NOMO-1 (cell line): Measurements from ENCODE around the gene PTGR3.

Experiments
- DNase-seq, 2 experiments: peaks; one replicate each; lab custom pipeline; 2025; ENCODE audit not compliant: unreplicated experiment in 2 of 2; lab: John Stamatoyannopoulos, UW

Gene PTGR3

GRCh38 chr18:75172299-75173124 is 36.4 kb downstream of the PTGR3 start:
- DNase-seq = no peak

GRCh38 chr18:75170916-75171315 is 38.0 kb downstream of the PTGR3 start:
- no peak for DNase-seq

DNA sequence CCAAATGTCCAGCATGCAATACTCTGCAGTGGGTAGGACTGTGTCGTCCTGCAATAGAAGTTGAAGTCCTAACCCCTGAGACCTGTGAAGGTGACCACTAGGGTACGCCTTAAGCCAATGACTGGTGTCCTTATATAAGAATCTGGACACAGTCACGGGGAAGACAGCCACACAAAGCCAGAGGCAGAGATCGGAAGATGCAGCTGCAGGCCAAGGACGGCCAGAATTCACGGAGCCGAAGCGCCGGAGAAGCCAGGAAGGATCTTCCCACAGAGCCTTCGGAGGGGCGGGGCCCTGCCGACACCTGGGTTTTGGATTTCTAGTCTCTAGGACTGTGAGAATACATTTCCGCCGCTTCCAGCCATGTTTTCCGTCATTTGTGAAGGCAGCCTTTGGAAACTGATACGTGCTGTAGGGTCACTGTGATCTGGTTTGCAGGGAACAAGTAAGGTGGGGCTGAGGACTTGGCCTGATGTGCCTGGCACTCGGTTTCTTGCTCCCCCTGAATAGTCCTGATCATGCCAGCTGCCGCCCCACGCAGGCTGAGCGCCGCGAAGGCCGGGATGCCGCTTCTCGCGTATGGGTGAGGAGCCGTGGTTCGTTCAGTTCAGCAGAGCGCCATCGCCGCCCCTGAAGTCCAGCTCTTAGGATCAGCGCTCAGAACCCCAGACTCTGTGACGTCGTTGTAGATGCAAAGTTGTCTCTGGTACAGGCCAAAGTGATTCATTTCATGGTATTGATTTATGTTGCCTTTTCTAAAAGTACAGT is 38.7 kb downstream of the PTGR3 start:
- DNase-seq = no peak

- DNase-seq = no peak
Observed at GRCh38 chr18:75169411-75169810, 39.5 kb downstream of the PTGR3 start.

GRCh38 chr18:75168619-75169018 is 40.3 kb downstream of the PTGR3 start:
- DNase-seq = no peak

GRCh38 chr18:75167759-75168618 is 41.0 kb downstream of the PTGR3 start:
- DNase-seq = no peak

GRCh38 chr18:75167137-75167536 is 41.8 kb downstream of the PTGR3 start:
- no peak for DNase-seq

DNA sequence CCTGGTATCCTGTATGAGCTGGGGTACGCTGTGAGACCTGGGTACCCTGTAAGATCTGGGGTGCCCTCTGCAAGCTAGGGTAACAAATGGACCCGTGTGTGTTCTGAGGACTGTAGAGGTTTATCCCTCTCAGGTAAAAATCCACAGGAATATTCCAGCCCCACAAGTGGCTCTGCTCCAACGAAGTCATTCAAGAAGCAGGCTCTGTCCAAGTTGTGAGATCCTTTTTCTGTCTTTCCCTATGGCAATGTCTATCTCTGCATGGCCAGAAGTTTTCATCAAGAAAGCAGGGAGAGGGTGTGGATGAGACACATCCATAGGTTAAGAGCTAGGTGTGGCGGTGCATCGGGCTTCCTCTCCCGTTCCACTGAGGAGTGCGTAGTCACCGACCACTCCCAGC is 43.0 kb downstream of the PTGR3 start:
- no peak for DNase-seq

DNA sequence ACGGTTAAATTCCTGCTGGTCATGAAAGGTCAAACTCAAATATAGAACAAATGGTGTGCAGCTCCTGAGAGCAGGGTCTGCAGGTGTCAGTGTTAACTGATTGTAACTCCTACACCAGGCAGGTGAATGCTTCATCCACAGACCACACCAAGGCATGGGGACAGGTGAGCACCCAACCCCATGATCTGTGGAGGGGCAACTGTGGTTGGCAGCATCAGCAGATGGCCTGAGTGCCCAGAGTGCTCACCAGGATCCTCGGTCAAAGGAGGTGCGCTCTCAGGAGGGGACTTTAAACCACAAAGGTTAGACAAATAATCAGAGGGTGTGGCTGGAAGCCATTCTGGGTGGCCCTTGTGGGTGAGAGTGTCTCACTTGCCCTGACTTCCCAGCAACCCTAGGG is 44.5 kb downstream of the PTGR3 start:
- DNase-seq = no peak

DNA sequence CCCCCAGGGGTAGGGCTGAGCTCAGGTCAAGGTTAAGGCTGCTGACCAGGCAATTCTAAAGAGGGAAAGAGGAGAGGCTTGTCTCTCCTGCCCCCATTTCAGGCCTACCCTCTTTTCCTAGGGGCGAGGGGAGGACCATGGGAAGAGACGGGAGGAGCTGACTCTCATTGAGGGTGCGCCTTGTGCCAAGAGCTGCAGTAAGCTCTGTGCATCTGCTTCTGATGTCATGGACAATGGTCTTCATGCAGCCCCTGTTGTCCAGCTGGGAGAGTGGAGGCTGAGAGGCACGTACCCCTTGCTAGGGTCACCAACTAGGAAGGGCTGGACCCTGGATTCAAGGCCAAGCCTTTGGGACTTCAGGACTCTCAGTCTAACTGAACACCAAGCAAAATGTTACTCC is 45.2 kb downstream of the PTGR3 start:
- DNase-seq = no peak

DNA sequence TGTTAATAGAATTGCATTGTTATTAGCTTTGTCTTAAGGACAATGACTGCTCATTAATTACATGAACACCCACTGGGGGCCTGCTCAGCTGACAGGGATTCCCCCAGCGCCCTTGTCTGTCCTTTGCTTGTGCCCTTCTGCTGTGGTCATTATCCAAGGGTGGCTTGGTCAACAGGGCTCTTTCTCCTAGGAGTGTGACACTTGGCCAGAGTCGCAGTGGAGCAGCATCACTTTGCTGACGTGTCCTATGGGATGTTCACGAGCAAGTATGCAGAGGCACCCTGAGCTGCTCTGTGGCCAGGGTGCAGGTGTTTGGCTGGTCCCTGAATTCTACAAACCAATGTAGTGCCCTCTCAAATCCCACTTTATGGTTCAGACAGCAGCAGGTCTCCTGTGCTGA is 46.0 kb downstream of the PTGR3 start:
- no peak for DNase-seq

- no peak for DNase-seq
Observed at GRCh38 chr18:75162467-75162866, 46.5 kb downstream of the PTGR3 start.

DNA sequence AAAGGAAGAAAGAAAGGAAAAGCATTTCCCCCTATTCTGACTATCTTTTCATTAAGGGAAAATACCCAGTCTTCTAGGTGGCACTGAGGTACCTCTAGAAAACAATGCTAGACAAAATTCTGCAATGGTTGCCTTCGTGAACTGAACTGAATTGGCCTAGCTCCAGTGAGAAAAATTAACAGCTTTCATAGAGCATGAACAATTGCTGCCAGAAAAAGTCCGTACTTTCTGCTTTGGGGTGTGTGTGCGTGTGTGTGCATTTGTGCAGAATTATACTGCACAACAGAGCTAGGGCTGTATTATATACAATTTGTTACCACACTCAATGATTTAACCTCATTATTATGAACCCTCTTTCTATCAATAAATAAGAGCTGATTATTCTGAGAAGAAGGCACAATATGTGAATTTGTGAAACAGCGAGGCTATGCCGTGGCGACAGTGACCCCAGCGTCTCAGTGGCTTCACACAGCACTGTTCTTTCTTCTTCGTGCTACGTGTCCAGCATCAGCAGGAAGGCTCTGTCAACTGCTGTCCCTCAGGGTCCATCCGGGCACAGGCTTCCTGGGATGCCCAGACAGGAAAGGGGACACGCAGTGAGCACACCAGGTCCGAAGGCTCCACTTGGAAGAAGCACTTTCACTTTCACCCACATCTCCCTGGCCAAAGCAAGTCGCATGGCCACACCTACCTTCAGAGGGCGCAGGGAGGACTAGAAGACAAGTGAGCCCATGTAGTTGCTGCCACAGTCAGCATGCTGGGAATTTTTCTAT is 47.5 kb downstream of the PTGR3 start:
- DNase-seq = peak; percentile 51 to 64

- DNase-seq = no peak
Observed at GRCh38 chr18:75160364-75160763, 48.6 kb downstream of the PTGR3 start.

- DNase-seq = no peak
Observed at GRCh38 chr18:75159646-75160356, 49.1 kb downstream of the PTGR3 start.

DNA sequence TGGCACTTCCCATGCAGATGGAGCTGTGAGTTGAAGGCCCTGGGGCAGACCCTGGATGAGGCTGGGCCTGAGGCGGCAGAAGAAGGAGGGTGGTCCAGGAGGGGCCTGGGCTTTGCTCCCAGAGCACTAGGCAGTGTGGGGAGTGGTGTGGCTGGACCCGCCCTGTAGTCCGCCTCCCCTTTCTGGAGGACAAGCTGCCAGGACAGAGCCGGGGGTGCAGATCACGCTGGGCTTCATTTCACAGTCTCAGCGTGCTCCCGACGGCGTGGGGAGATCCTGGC is 49.8 kb downstream of the PTGR3 start:
- DNase-seq = no peak
